ENCODE data around the gene SDSL. TPM values are rescaled to one million over a fixed set of nuclear protein-coding genes. Genes with fewer than 3 reads are reported as not detected.

SDSL gene
- total and polyA plus RNA-seq, 2 of the 4 experiments (the other 2 are of a cell fraction), result 6.3 to 10.9 TPM

- Histone ChIP-seq H3K56ac (ENCODE audit: extremely low read depth, insufficient read depth, low read length) (no peak overlapping the region), H3K4me3 (ENCODE audit: insufficient read depth, low read depth, low read length) (no peak overlapping the region), H3K4me1 (ENCODE audit: control insufficient read depth, insufficient read depth, low read length) (no peaks in the 10 kb centered on the region), H4K8ac (ENCODE audit: low read depth in 2 of 2, low read length in 2 of 2) (no peak overlapping the region), H3K27ac (ENCODE audit: insufficient read depth, low read length) (no peak overlapping the region), H3K14ac (replicated peaks; ENCODE audit: low read depth, low read length) (no peak overlapping the region), H3K79me1 (ENCODE audit: low read depth in 1 of 2, low read length in 2 of 2) (no peaks in the 10 kb centered on the region), H3K36me3 (ENCODE audit: control insufficient read depth, insufficient read depth, low read length) (peaks cover 33% of the 10 kb centered on the region), H2AK5ac (ENCODE audit: low read depth, low read length) (no peak overlapping the region), H2BK120ac (ENCODE audit: low read depth, low read length) (no peak overlapping the region), H3K23ac (ENCODE audit: low read depth, low read length) (no peak overlapping the region), H3K18ac (ENCODE audit: low read depth, low read length) (no peak overlapping the region), H4K20me1 (ENCODE audit: insufficient read depth, low read length) (no peaks in the 10 kb centered on the region), H3K9me3 (ENCODE audit: control insufficient read depth, insufficient read depth, low read length) (no peaks in the 10 kb centered on the region), H3K9me1 (ENCODE audit: insufficient read depth, low read length) (no peaks in the 10 kb centered on the region; the same call in 1 of the 2 replicates), H3K4me2 (ENCODE audit: low read depth, low read length) (no peak overlapping the region), H3K4ac (ENCODE audit: low read depth, low read length) (no peak overlapping the region), H2BK15ac (ENCODE audit: low read depth, low read length) (no peak overlapping the region), H2AK9ac (replicated peaks; ENCODE audit: low read depth, low read length, poor library complexity) (no peak overlapping the region), H3K9ac (ENCODE audit: low read depth, low read length) (no peak overlapping the region), H2BK5ac (ENCODE audit: low read depth, low read length, poor library complexity, severe bottlenecking) (no peak overlapping the region), H4K5ac (ENCODE audit: low read depth, low read length) (no peak overlapping the region), H2BK20ac (ENCODE audit: low read depth, low read length) (no peak overlapping the region), H3K27me3 (ENCODE audit: control insufficient read depth, insufficient read depth, low read length) (no peaks in the 10 kb centered on the region), H4K91ac (ENCODE audit: insufficient read depth, low read depth, low read length) (no peak overlapping the region), H2AFZ (replicated peaks; ENCODE audit: low read length, poor library complexity) (no peak overlapping the region)
- WGBS, 2 experiments (ENCODE audit: extremely low coverage in 2 of 2, insufficient read length in 1 of 2), result 100% methylated on average over 4 of the region's 6 CpGs; no CpG with 5 or more reads in 1 of the 2 experiments
- dilution Hi-C loops (cut with HindIII; ENCODE audit: low sequenced_read_pairs, unreplicated experiment), result no loop called here
- TF ChIP-seq BHLHE40 (IDR thresholded peaks at IDR 0.05; ENCODE audit: low read depth, low read length) (no peak), MXI1 (IDR thresholded peaks at IDR 0.05; ENCODE audit: borderline replicate concordance, low read depth, low read length) (no peak), CTCF (conservative IDR thresholded peaks at IDR 0.05; ENCODE audit: low read depth, low read length) (no peak), SMC3 (IDR thresholded peaks at IDR 0.05; ENCODE audit: low read depth, low read length) (no peak), CHD1 (IDR thresholded peaks at IDR 0.05; ENCODE audit: low read depth, low read length) (no peak), RFX5 (IDR thresholded peaks at IDR 0.05; ENCODE audit: low read depth, low read length) (no peak), USF2 (IDR thresholded peaks at IDR 0.05; ENCODE audit: low read depth, low read length) (no peak), RAD21 (IDR thresholded peaks at IDR 0.05; ENCODE audit: low read length) (no peak), POLR2A (IDR thresholded peaks at IDR 0.05; ENCODE audit: low read depth, low read length) (no peak), CEBPB (IDR thresholded peaks at IDR 0.05; ENCODE audit: low read depth, low read length) (no peak), MAZ (IDR thresholded peaks at IDR 0.05; ENCODE audit: borderline replicate concordance, low read depth, low read length) (no peak), MAFK (IDR thresholded peaks at IDR 0.05; ENCODE audit: low read depth, low read length) (no peak), FOS (IDR thresholded peaks at IDR 0.05; ENCODE audit: low read depth, low read length) (no peak), NFE2L2 (IDR thresholded peaks at IDR 0.05; ENCODE audit: low read depth, low read length) (no peak), ELK1 (IDR thresholded peaks at IDR 0.05; ENCODE audit: borderline replicate concordance, low read depth, low read length) (no peak), RCOR1 (IDR thresholded peaks at IDR 0.05; ENCODE audit: insufficient replicate concordance, low read length) (no peak)
- no TSS peak for BruUV-seq (replicated peaks)
- in situ Hi-C loops (cut with MboI; ENCODE audit: low sequenced_read_pairs), result no loop called here
- POLR2A ChIA-PET (ENCODE audit: unreplicated experiment), result no interaction called here
- CTCF ChIA-PET, result no interaction called here
- ATAC-seq (ENCODE audit: low read depth), result no peak
- intact Hi-C loops (cut with micrococcal nuclease), result no loop called here
- DNase-seq, result no peak
Observed at GRCh38 chr12:113385282-113385882, 36.8 kb upstream of the SDSL start.
